HG03139 (cell line): ENCODE results near the gene NXPH1.
"Not testable (repeated sequence)": the region's sequence is repeated elsewhere in the genome, so short reads cannot be mapped to it uniquely, and the experiment has no call there.

ENCODE experiments used
- ATAC-seq: cut with Tn5 transposase; IDR thresholded peaks from one replicate; pipeline ENCODE4 v1.9.1; 2021; ENCODE audit not compliant: unreplicated experiment

The NXPH1 gene

GRCh38 chr7:8669501-8669851 lies 236.1 kb downstream of the NXPH1 start:
- no peak for ATAC-seq

DNA sequence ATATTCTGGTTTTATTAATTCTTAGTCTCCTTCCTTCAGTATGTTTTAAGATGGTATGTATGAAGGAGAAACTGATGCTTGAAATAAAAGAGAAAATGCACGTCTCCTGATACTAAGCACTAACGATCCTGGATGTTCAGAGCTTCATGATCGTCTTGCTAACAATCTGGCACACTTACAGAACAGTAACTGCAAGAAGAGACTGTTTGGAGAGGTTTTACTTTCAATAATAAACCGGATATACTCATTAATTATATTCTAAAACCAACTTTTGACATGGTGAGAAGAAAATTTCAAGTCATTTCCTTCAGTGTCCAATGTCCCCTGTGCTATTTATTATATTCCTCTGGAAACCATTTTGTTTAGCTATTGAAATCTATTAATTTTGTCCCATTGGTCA lies 251.0 kb downstream of the NXPH1 start:
- no peak for ATAC-seq

DNA sequence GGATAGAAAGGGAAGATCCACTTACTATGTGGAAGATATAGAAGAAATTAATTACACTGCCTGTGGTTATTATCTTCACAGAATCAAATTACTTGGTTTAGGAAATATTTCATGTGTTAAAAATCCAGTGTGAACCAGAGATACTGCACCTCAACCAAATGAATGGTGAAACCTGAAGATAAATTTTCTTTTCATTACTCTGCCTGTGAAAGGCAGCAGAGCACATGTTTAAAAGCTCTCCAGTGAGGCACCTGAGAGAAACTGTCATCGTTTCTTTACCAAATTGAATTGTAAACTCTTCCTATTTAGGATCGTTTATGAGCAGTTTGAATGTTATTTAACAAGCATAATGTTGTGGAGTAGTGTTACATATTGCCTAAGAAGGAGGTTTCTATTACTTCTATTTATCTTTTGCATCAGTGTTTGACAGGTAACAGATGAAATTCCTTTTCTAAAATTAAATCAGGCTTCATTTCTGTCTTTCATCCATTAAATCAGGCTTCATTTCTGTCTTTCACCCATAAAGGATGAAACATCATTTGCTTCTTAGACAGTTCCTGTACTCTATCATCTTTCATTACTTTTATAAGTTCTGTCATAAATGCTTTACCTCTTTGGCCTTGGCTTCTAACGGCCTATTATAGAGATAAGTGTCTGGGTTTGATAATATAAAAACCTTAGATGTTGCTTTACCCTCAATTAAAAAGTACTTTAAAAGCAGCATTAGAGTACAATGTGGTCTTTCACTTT lies 266.6 kb downstream of the NXPH1 start:
- ATAC-seq, result no peak

DNA sequence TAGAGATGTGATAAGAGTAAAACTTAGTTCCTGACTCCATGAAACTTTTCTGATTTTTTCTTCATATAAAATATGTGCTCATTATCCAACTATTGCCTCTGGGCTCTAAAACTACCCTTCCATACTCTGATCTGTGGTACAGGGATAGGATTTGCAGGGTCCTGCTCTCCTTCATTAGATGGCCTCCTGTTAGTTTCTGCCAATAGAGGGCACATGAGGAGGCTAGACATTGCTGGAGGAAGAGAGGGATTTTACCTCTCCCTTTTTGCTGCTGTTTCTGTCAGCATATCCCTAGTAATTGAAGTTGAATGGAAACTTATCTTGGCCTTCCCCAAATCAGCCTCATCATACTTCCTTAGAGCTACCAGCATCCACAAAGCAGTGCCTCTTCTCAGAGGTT lies 269.4 kb downstream of the NXPH1 start:
- ATAC-seq, result no peak

GRCh38 chr7:8710124-8710523 lies 276.7 kb downstream of the NXPH1 start:
- ATAC-seq, result no peak

GRCh38 chr7:8714791-8715190 lies 281.4 kb downstream of the NXPH1 start:
- no peak for ATAC-seq

DNA sequence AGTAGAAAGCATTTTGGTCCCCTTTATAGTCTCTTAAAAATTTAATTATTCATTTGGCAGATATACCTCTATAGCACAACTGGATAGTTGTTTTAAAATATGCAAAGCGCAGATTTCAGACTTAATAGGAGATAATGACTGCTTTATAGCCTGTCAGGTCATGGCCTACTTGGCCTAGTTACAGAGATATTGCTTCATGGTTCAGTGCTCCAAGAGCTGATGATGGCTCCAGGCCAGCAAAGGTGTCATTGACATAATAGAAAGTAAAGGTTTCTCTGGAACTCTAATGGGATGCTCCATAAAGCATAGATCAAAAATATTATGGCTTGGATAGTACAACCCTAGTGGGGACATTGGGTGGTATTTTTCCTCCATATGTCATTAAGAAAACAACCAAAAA lies 285.7 kb downstream of the NXPH1 start:
- no peak for ATAC-seq

GRCh38 chr7:8724080-8724718 lies 290.8 kb downstream of the NXPH1 start:
- no peak for ATAC-seq

- not testable (repeated sequence) for ATAC-seq
Measured at GRCh38 chr7:8731756-8732155, 298.3 kb downstream of the NXPH1 start.

GRCh38 chr7:8739837-8740236 lies 306.4 kb downstream of the NXPH1 start:
- no peak for ATAC-seq

DNA sequence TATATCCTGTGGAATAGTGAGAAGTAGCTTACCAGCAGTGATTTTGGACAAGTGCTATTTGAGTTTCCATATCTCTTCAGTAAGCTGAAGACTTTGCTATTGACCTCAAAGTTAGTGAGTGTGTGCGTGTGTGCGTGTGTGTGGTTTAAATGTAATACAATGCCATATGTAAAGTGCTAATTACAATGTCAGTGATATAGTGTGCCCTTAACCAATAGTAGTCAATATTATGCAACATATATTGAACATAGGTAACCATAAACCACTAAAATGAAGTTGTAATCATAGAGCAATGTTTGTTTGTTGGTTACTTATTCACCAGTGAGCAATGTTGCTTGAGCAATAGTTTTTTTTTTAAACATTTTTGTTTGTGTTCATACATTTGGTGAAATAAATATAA lies 309.4 kb downstream of the NXPH1 start:
- ATAC-seq, result no peak

DNA sequence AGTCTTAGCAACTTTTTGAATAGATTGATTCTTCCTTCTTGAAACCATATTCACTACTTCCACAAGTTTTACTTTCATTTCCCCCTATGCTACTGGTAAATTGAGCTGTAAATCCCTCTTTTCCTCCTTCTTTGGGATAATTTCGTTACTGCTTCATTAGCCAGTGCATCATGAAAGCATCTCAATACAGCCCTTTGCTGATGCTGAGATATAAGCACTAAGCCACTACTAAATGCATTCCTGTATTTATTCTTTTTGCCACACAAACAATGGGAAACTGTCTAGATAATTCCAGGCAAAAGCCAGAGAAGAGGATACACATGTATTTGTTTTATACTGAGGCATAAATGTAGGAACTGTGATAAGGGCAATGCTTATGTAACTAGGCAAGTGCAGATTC lies 313.9 kb downstream of the NXPH1 start:
- no peak for ATAC-seq

DNA sequence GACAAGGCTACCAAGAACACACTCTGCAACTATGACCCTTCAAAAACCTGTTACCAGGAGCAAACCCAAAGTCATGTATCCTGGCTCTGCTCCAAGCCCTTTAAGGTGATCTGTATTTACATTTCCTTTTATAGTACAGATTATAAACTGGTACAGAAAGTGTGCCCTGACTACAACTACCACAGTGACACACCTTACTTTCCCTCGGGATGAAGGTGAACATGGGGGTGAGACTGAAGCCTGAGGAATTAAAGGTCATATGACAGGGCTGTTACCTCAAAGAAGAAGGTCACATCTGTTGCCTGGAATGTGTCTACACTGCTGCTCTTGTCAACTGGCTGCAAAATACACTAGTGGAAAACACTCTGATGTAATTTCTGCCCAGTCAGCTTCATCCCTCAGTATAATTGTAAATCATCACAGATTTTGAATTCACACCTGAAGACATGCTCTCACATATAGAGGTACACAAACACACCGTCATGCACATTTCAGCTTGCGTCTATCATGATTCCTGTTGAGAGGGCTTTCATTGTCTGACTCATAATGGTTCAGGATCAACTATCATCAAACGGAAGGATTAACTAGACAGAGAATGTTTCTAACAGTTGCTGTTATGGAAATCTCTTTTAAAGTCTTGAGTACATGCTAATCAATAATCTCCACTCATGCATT lies 318.3 kb downstream of the NXPH1 start:
- ATAC-seq, result no peak

- no peak for ATAC-seq
Measured at GRCh38 chr7:8753355-8753754, 319.9 kb downstream of the NXPH1 start.

- no peak for ATAC-seq
Measured at GRCh38 chr7:8761731-8762130, 328.3 kb downstream of the NXPH1 start.

GRCh38 chr7:8762803-8763202 lies 329.4 kb downstream of the NXPH1 start:
- no peak for ATAC-seq

- no peak for ATAC-seq
Measured at GRCh38 chr7:8765374-8765773, 332.0 kb downstream of the NXPH1 start.

GRCh38 chr7:8773518-8773917 lies 340.1 kb downstream of the NXPH1 start:
- no peak for ATAC-seq

DNA sequence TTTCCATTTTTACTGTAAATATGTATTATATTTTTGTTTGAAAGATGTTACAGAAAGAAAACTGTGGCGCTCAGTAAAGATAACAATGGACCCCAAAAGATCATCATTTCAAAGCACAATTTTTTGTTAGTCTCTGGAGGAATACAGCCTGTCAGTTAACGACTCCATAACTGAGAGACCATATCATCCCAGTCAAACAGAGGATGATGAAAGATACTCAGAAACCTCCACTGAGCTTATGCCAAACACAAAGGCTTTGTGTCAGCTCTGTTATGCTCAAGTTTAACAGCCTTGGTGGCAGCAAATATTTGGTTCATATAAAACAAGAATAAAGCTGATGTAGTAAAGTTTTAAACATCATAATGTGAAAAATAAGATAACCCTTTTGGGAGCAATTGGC lies 345.1 kb downstream of the NXPH1 start:
- ATAC-seq, result no peak

DNA sequence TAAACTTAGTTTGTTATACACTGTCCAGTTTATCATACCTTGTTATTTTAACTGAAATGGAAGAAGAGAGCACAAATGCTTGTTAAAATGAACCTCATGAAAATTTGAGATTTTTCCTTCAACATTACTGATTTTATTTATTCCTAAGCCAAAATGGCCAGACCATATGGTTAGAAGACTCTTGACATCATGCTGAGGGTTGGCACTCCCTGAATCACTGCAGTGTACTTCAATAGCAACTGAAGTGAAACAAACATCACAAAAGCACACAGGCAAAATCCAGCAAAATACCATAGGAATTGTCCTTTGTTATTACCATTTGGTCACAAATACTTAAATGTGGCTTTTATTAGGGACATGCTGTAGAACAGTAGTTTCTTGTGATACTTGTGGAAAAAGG lies 347.8 kb downstream of the NXPH1 start:
- ATAC-seq, result no peak

DNA sequence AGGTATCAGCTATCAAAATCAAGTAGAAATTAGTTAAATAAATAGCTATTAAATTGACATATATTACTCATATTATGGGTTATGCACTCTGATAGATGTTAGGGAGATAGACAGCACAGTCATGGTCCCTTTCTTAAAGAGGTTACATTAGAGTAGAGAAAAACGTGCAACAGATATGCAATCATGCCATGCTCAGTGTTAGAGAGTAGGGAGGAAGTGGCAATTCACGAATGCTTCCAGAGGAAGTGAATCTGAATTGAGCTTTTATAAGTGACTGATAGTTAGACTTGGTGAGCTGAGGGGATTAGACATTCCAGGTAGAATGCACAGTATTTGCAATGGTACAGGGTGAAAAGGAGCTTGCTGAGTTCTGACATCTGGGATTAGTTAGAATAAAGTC lies 349.8 kb downstream of the NXPH1 start:
- no peak for ATAC-seq

GRCh38 chr7:8785081-8785480 lies 351.7 kb downstream of the NXPH1 start:
- ATAC-seq, result no peak
